K562 (cell line): Measurements from ENCODE around the gene TRMT44. TPM values are rescaled to one million over a fixed set of nuclear protein-coding genes. Genes with fewer than 3 reads are reported as not detected.

ENCODE experiments used
- ATAC-seq: fragments of 200-7000 bp; cut with Tn5 transposase; 3 replicates; pipeline ENCODE4 v1.9.1; 2020; ENCODE audit warnings: moderate library complexity
- BruUV-seq: library from RNA; stranded (reverse); fragments of 400-500 nt; replicated peaks from 2 replicates; lab custom pipeline; 2021; lab: Mats Ljungman, UMichigan
- CTCF ChIA-PET: fragments of 300-600 bp; formaldehyde crosslinking; extraction: SDS; loops from one replicate; lab custom pipeline; 2021; ENCODE audit warnings: low intra/inter-chr PET ratio; lab: Yijun Ruan, JAX
- POLR2A ChIA-PET: fragments of 300-600, 350-650 bp; sonication (Branson Sonifier 250); formaldehyde crosslinking; extraction: SDS; loops from one replicate; lab custom pipeline; 2021; ENCODE audit warnings: antibody characterized with exemption, inconsistent platforms; lab: Yijun Ruan, JAX
- DNase-seq, 4 experiments: peaks; one replicate each; pipeline versions ENCODE4 v3.0.0 to v3.0.0-alpha.2; 2011 to 2018; ENCODE audit warnings: low spot score in 3 of 4, mixed read lengths in 3 of 4; ENCODE audit errors: extremely low read depth in 1 of 4
- FAIRE-seq: peaks from 2 replicates; lab custom pipeline; 2011; peaks lifted over from hg19 to GRCh38; lab: Jason Lieb, UNC
- H2AFZ ChIP-seq: 2 replicates; pipeline ENCODE4 v1.6.0; 2011; ENCODE audit warnings: low read depth, low read length, control low read depth, inconsistent platforms
- H3K27ac ChIP-seq: fragments of 200-600 bp; 3 replicates; pipeline ENCODE4 v1.8.0; 2011; ENCODE audit warnings: low read depth, mild to moderate bottlenecking, control low read depth, inconsistent platforms, low read length, moderate library complexity, mixed read lengths; ENCODE audit errors: extremely low read depth
- H3K27me3 ChIP-seq, 2 experiments: fragments of 300-600 bp in 1 of 2; 2 replicates in 1 of 2; 3 replicates in 1 of 2; pipeline versions ENCODE4 v1.6.0 to v1.8.0; 2011; ENCODE audit warnings: inconsistent platforms in 2 of 2, low read length in 2 of 2, mild to moderate bottlenecking in 1 of 2, mixed read lengths in 1 of 2, moderate library complexity in 1 of 2; ENCODE audit not compliant: control insufficient read depth in 2 of 2, insufficient read depth in 2 of 2
- H3K36me3 ChIP-seq: fragments of 300-600 bp; 3 replicates; pipeline ENCODE4 v1.8.0; 2011; ENCODE audit warnings: mild to moderate bottlenecking, low read length, inconsistent platforms; ENCODE audit not compliant: control insufficient read depth, insufficient read depth
- H3K4me1 ChIP-seq, 2 experiments: fragments of 200-600 bp in 1 of 2; replicated peaks in 1 of 2; 2 replicates in 1 of 2; 3 replicates in 1 of 2; pipeline versions ENCODE4 v1.5.1 to v1.8.0; 2011; ENCODE audit warnings: inconsistent platforms in 2 of 2, low read length in 2 of 2, mild to moderate bottlenecking in 1 of 2, mixed read lengths in 1 of 2, moderate library complexity in 1 of 2; ENCODE audit not compliant: control insufficient read depth in 2 of 2, insufficient read depth in 2 of 2
- H3K4me2 ChIP-seq: 2 replicates; pipeline ENCODE4 v1.6.1; 2011; ENCODE audit warnings: low read length, control low read depth, inconsistent platforms, mixed read lengths; ENCODE audit not compliant: insufficient read depth
- H3K4me3 ChIP-seq: fragments of 200-600 bp; sonication (generic), shearing (Covaris generic); 2 replicates; pipeline ENCODE4 v1.5.1; 2016; ENCODE audit warnings: control low read depth, inconsistent platforms
- H3K79me2 ChIP-seq: fragments of 200-600 bp; 3 replicates; pipeline ENCODE4 v1.8.0; 2011; ENCODE audit warnings: low read length, inconsistent platforms; ENCODE audit not compliant: control insufficient read depth, insufficient read depth
- H3K9ac ChIP-seq, 2 experiments: 2 replicates each; pipeline versions ENCODE4 v1.6.0 to v1.6.1; 2011; ENCODE audit warnings: low read depth in 2 of 2, low read length in 2 of 2, control low read depth in 1 of 2, inconsistent platforms in 1 of 2, mild to moderate bottlenecking in 1 of 2, mixed read lengths in 1 of 2; ENCODE audit not compliant: insufficient read depth in 1 of 2
- H3K9me1 ChIP-seq: one replicate; pipeline ENCODE4 v1.6.0; 2011; ENCODE audit warnings: inconsistent platforms, mild to moderate bottlenecking, low read length, moderate library complexity; ENCODE audit not compliant: control insufficient read depth, insufficient read depth
- H3K9me3 ChIP-seq: replicated peaks from 2 replicates; pipeline ENCODE4 v1.5.1; 2011; ENCODE audit warnings: low read depth, low read length, inconsistent platforms; ENCODE audit not compliant: control insufficient read depth, insufficient read depth
- H4K20me1 ChIP-seq: replicated peaks from 2 replicates; pipeline ENCODE4 v1.6.1; 2011; ENCODE audit warnings: low read length, inconsistent platforms, mixed read lengths; ENCODE audit not compliant: control insufficient read depth, insufficient read depth
- BCOR ChIP-seq: fragments of 450-650 bp; IDR thresholded peaks from 2 replicates; pipeline ENCODE4 v1.6.1; 2016
- ERF ChIP-seq: fragments of 450-650 bp; formaldehyde crosslinking; IDR thresholded peaks from 2 replicates; pipeline ENCODE4 v1.4.0; 2020; ENCODE audit warnings: mild to moderate bottlenecking, mixed read lengths
- ZNF431 ChIP-seq: sonication (generic); formaldehyde crosslinking; IDR thresholded peaks from 2 replicates; pipeline ENCODE4 v1.8.0; 2022; ENCODE audit warnings: mild to moderate bottlenecking, missing genetic modification reagents
- WGBS: fragments of 100-300 bp; shearing (Covaris generic); methylation state at CpG from one replicate; pipeline ENCODE4 v1.1.6; 2016; ENCODE audit warnings: low coverage, mixed read lengths; ENCODE audit not compliant: insufficient coverage; ENCODE audit errors: missing lambda C conversion rate; 5-methylcytosine and 5-hydroxymethylcytosine counted together
- in situ Hi-C: fragments of 300-500 bp; cut with MboI; formaldehyde crosslinking; loops from 4 replicates; pipeline ENCODE4 v1.15.0; 2018; ENCODE audit warnings: inconsistent platforms, mixed read lengths
- intact Hi-C: fragments of 100-400 bp; cut with micrococcal nuclease; formaldehyde crosslinking; loops from 2 replicates; pipeline ENCODE4 v1.14.2; 2022
- polyA plus RNA-seq, 8 experiments: library from polyadenylated mRNA; depleted of rRNA in 4 of 8; stranded (reverse) in 5 of 8; unstranded in 3 of 8; fragments of >200 nt; fragmentation: Nextera tagmentation in 2 of 8; fragmentation: Illumina TruSeq in 1 of 8; extraction: Ambion mirVana in 2 of 8; extraction: Trizol in 1 of 8; gene quantifications; 2 replicates each; pipeline versions ENCODE4 v1.2.1 to v1.2.3, GENCODE V29; 2011 to 2014; ENCODE audit warnings: inconsistent platforms in 1 of 8, missing spikeins in 1 of 8
- total RNA-seq, 7 experiments: library from RNA; depleted of rRNA in 6 of 7; stranded (reverse); fragments of >200 nt in 6 of 7; fragmentation: Illumina TruSeq in 2 of 7; extraction: Trizol in 2 of 7; gene quantifications; 2 replicates each; pipeline versions ENCODE4 v1.2.1 to v1.2.3, GENCODE V29; 2011 to 2021; ENCODE audit warnings: low replicate concordance in 1 of 7
- TF ChIP-seq, protein P1 (sequence below), 2 experiments: fragments of 450-650 bp in 1 of 2; sonication (generic) in 1 of 2; formaldehyde crosslinking; conservative IDR thresholded peaks; 2 replicates each; pipeline versions ENCODE4 v1.4.0 to v1.8.1; 2020 to 2022; ENCODE audit warnings: mild to moderate bottlenecking in 1 of 2, missing genetic modification reagents in 1 of 2
- TF ChIP-seq, protein P2 (sequence below): fragments of 250-450 bp; sonication (Bioruptor Pico); IDR thresholded peaks from 2 replicates; pipeline ENCODE4 v1.8.0; 2021; ENCODE audit warnings: mild to moderate bottlenecking, moderate library complexity

The TRMT44 gene
- total and polyA plus RNA-seq, 9 of the 15 experiments (the other 6 are each of a cell fraction or from before 2014, with no cell fraction given), result 1.2 to 18.6 (median 10.0) TPM

- Histone ChIP-seq H4K20me1 (no peaks in the 10 kb centered on the region), H3K9me3 (no peaks in the 10 kb centered on the region), H3K4me1 (peaks cover 0 to 24% of the 10 kb centered on the region in 2 experiments; a peak in 2 of 5 replicates), H3K79me2 (no peaks in the 10 kb centered on the region), H2AFZ (no peak overlapping the region), H3K4me3 (no peak overlapping the region), H3K4me2 (no peak overlapping the region), H3K27ac (no peak overlapping the region), H3K27me3 (peaks cover 0 to 6% of the 10 kb centered on the region in 2 experiments; a peak in 1 of 5 replicates), H3K9ac (no peak overlapping the region), H3K9me1 (peaks cover under 1% of the 10 kb centered on the region), H3K36me3 (no peaks in the 10 kb centered on the region)
- TF ChIP-seq ZNF431 (no peak), ERF (CRISPR knock-in tag) (no peak)
- TF ChIP-seq, protein P1, sequence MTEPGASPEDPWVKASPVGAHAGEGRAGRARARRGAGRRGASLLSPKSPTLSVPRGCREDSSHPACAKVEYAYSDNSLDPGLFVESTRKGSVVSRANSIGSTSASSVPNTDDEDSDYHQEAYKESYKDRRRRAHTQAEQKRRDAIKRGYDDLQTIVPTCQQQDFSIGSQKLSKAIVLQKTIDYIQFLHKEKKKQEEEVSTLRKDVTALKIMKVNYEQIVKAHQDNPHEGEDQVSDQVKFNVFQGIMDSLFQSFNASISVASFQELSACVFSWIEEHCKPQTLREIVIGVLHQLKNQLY (CRISPR knock-in tag; conservative IDR thresholded peaks at IDR 0.05), result no peak
- ATAC-seq, result no peak
- DNase-seq, result no peak
- BruUV-seq, result no TSS peak
- POLR2A ChIA-PET, result no interaction called here
- CTCF ChIA-PET, result no interaction called here
- no peak for FAIRE-seq
- WGBS, result 24% methylated on average over 6 of the region's 9 CpGs
- intact Hi-C loops (no loop called here), in situ Hi-C loops (no loop called here)
Observed at GRCh38 chr4:8508740-8509139, 68.2 kb downstream of the TRMT44 start.

- intact Hi-C loops (no loop called here), in situ Hi-C loops (no loop called here)
- BruUV-seq, result no TSS peak
- Histone ChIP-seq H3K9me3 (no peaks in the 10 kb centered on the region; the same call in 1 of the 2 replicates), H3K79me2 (no peaks in the 10 kb centered on the region), H4K20me1 (no peaks in the 10 kb centered on the region), H3K9me1 (no peaks in the 10 kb centered on the region), H3K27ac (no peak overlapping the region), H3K36me3 (no peaks in the 10 kb centered on the region), H2AFZ (no peak overlapping the region), H3K9ac (no peak overlapping the region; a peak in 1 of 4 replicates), H3K4me1 (peaks cover 0 to 18% of the 10 kb centered on the region in 2 experiments; a peak in 2 of 5 replicates), H3K4me2 (no peak overlapping the region), H3K27me3 (0 out of 5 replicates have a peak, but pooled peaks cover 0 to 6% of the 10 kb centered on the region in 2 experiments), H3K4me3 (no peak overlapping the region)
- WGBS, result 62% methylated on average over 22 of the region's 24 CpGs
- ChIA-PET POLR2A (no interaction called here), CTCF (no interaction called here)
- ATAC-seq (no peak), FAIRE-seq (no peak), DNase-seq (no peak)
- TF ChIP-seq, protein P2, sequence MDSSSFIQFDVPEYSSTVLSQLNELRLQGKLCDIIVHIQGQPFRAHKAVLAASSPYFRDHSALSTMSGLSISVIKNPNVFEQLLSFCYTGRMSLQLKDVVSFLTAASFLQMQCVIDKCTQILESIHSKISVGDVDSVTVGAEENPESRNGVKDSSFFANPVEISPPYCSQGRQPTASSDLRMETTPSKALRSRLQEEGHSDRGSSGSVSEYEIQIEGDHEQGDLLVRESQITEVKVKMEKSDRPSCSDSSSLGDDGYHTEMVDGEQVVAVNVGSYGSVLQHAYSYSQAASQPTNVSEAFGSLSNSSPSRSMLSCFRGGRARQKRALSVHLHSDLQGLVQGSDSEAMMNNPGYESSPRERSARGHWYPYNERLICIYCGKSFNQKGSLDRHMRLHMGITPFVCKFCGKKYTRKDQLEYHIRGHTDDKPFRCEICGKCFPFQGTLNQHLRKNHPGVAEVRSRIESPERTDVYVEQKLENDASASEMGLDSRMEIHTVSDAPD, result no peak
- peak; percentile 22; the same call in 1 of the 2 replicates for TF ChIP-seq BCOR
Observed at GRCh38 chr4:8509311-8509950, 68.9 kb downstream of the TRMT44 start.
